Endothelial cell of umbilical vein (primary cell): ENCODE results near the gene FAM227B. TPM values are rescaled to one million over a fixed set of nuclear protein-coding genes. Genes with fewer than 3 reads are reported as not detected.

Source experiments
- BruUV-seq: library from RNA; stranded (reverse); fragments of 400-500 nt; replicated peaks from 2 replicates; lab custom pipeline; 2021; lab: Mats Ljungman, UMichigan
- CTCF ChIA-PET: fragments of 300-600, 350-600 bp; sonication (Branson Sonifier 250); formaldehyde crosslinking; loops from one replicate; lab custom pipeline; 2021; ENCODE audit warnings: antibody characterized with exemption, inconsistent platforms; lab: Charles Lee
- POLR2A ChIA-PET: fragments of 300-600, 350-600 bp; sonication (Branson Sonifier 250); formaldehyde crosslinking; loops from one replicate; lab custom pipeline; 2021; ENCODE audit warnings: antibody characterized with exemption, inconsistent platforms; lab: Charles Lee
- DNase-seq: peaks from one replicate; pipeline ENCODE4 v3.0.0-alpha.2; 2011; ENCODE audit warnings: low read depth, low spot score
- FAIRE-seq: peaks from 2 replicates; lab custom pipeline; 2011; peaks lifted over from hg19 to GRCh38; lab: Jason Lieb, UNC
- H2AFZ ChIP-seq: 2 replicates; pipeline ENCODE4 v1.6.0; 2012; ENCODE audit warnings: low read depth, low read length, control low read depth, inconsistent platforms
- H3K27ac ChIP-seq: 2 replicates; pipeline ENCODE4 v1.5.1; 2011; ENCODE audit warnings: low read depth, mild to moderate bottlenecking, control low read depth, low read length, moderate library complexity; ENCODE audit not compliant: insufficient read depth
- H3K27me3 ChIP-seq, 2 experiments: 2 replicates each; pipeline versions ENCODE4 v1.6.0 to v1.6.1; 2011; ENCODE audit warnings: low read length in 2 of 2, mixed read lengths in 1 of 2; ENCODE audit not compliant: control insufficient read depth in 2 of 2, insufficient read depth in 2 of 2
- H3K36me3 ChIP-seq, 2 experiments: 2 replicates in 1 of 2; 3 replicates in 1 of 2; pipeline ENCODE4 v1.5.1; 2011; ENCODE audit warnings: low read length in 2 of 2, mild to moderate bottlenecking in 1 of 2, moderate library complexity in 1 of 2; ENCODE audit not compliant: control insufficient read depth in 2 of 2, insufficient read depth in 2 of 2; ENCODE audit errors: extremely low read depth in 1 of 2
- H3K4me1 ChIP-seq: 3 replicates; pipeline ENCODE4 v1.5.1; 2011; ENCODE audit warnings: mild to moderate bottlenecking, low read length; ENCODE audit not compliant: control insufficient read depth, insufficient read depth; ENCODE audit errors: extremely low read depth
- H3K4me2 ChIP-seq: 2 replicates; pipeline ENCODE4 v1.6.1; 2011; ENCODE audit warnings: low read length, control low read depth, mixed read lengths; ENCODE audit not compliant: insufficient read depth
- H3K4me3 ChIP-seq, 3 experiments: fragments of 200-600 bp in 1 of 3; sonication (generic), shearing (Covaris generic) in 1 of 3; replicated peaks in 1 of 3; 2 replicates each; pipeline ENCODE4 v1.5.1; 2011 to 2016; ENCODE audit warnings: control low read depth in 3 of 3, low read length in 3 of 3, mild to moderate bottlenecking in 2 of 3, inconsistent platforms in 1 of 3, low read depth in 1 of 3, moderate library complexity in 1 of 3; ENCODE audit not compliant: insufficient read depth in 1 of 3
- H3K79me2 ChIP-seq: 2 replicates; pipeline ENCODE4 v1.6.0; 2012; ENCODE audit warnings: low read length, inconsistent platforms; ENCODE audit not compliant: control insufficient read depth, insufficient read depth
- H3K9ac ChIP-seq: replicated peaks from 2 replicates; pipeline ENCODE3; 2011; ENCODE audit warnings: low read length, control low read depth; ENCODE audit not compliant: insufficient read depth; ENCODE audit errors: extremely low read depth
- H3K9me1 ChIP-seq: replicated peaks from 3 replicates; pipeline ENCODE4 v1.6.0; 2011; ENCODE audit warnings: mild to moderate bottlenecking, low read length; ENCODE audit not compliant: control insufficient read depth, insufficient read depth; ENCODE audit errors: extremely low read depth
- H3K9me3 ChIP-seq: replicated peaks from 2 replicates; pipeline ENCODE4 v1.5.1; 2012; ENCODE audit warnings: low read length, inconsistent platforms; ENCODE audit not compliant: control insufficient read depth, insufficient read depth
- H4K20me1 ChIP-seq: replicated peaks from 2 replicates; pipeline ENCODE3; 2011; ENCODE audit warnings: mild to moderate bottlenecking, low read length; ENCODE audit not compliant: control insufficient read depth, insufficient read depth; ENCODE audit errors: extremely low read depth
- CTCF ChIP-seq, 2 donors: IDR thresholded peaks; 1 replicate in 1 of 2; 2 replicates in 1 of 2; pipeline ENCODE4 v1.5.1; 2011; ENCODE audit warnings: low read length in 2 of 2, mild to moderate bottlenecking in 2 of 2, moderate library complexity in 2 of 2, control low read depth in 1 of 2, inconsistent platforms in 1 of 2, low read depth in 1 of 2; ENCODE audit not compliant: insufficient read depth in 1 of 2; ENCODE audit errors: extremely low read depth in 1 of 2
- EZH2 ChIP-seq: IDR thresholded peaks from 2 replicates; pipeline ENCODE4 v1.6.1; 2012; ENCODE audit warnings: borderline replicate concordance, low read depth, mild to moderate bottlenecking, moderate library complexity, low read length, inconsistent platforms; ENCODE audit not compliant: severe bottlenecking
- FOS ChIP-seq: IDR thresholded peaks from 2 replicates; pipeline ENCODE4 v1.6.1; 2011; ENCODE audit warnings: mild to moderate bottlenecking, low read length, moderate library complexity, borderline replicate concordance; ENCODE audit not compliant: insufficient read depth
- GATA2 ChIP-seq: IDR thresholded peaks from 2 replicates; pipeline ENCODE4 v1.7.0; 2011; ENCODE audit warnings: low read depth, mild to moderate bottlenecking, moderate library complexity, mixed read lengths, low read length; ENCODE audit not compliant: insufficient read length, insufficient read depth
- JUN ChIP-seq: IDR thresholded peaks from 2 replicates; pipeline ENCODE4 v1.6.1; 2011; ENCODE audit warnings: borderline replicate concordance, low read depth; ENCODE audit not compliant: insufficient read length, insufficient read depth
- MAX ChIP-seq: IDR thresholded peaks from 2 replicates; pipeline ENCODE4 v1.6.1; 2011; ENCODE audit not compliant: insufficient read depth, insufficient read length
- MYC ChIP-seq: IDR thresholded peaks from one replicate; pipeline ENCODE4 v1.6.1; 2011; ENCODE audit warnings: mild to moderate bottlenecking, low read depth, low read length
- POLR2A ChIP-seq: IDR thresholded peaks from 2 replicates; pipeline ENCODE4 v1.6.1; 2012; ENCODE audit warnings: low read depth, mild to moderate bottlenecking, control low read depth, low read length
- POLR2AphosphoS5 ChIP-seq: IDR thresholded peaks from 2 replicates; pipeline ENCODE4 v1.6.1; 2012; ENCODE audit warnings: low read depth, mild to moderate bottlenecking, control low read depth, low read length, moderate library complexity; ENCODE audit not compliant: insufficient read depth
- dilution Hi-C: fragments of 300-500 bp; cut with MboI; formaldehyde crosslinking; loops from one replicate; pipeline ENCODE4 v1.15.0; 2019; ENCODE audit warnings: low sequenced_read_pairs; ENCODE audit not compliant: extremely low pct_ligation_motif_present
- intact Hi-C: fragments of 100-400 bp; cut with micrococcal nuclease; formaldehyde crosslinking; loops from one replicate; pipeline ENCODE4 v1.10.0; 2022
- polyA plus RNA-seq, 4 experiments: library from polyadenylated mRNA; depleted of rRNA in 3 of 4; stranded (reverse) in 3 of 4; unstranded in 1 of 4; fragments of >200 nt; gene quantifications; 2 replicates each; pipeline versions ENCODE4 v1.2.1 to v1.2.3, GENCODE V29; 2011 to 2012; ENCODE audit warnings: missing spikeins in 1 of 4
- total RNA-seq: library from RNA; stranded (reverse); gene quantifications from 2 replicates; pipeline ENCODE4 v1.2.3, GENCODE V29; 2021

The FAM227B gene
- total and polyA plus RNA-seq, 2 donors (not counting 3 experiments of a cell fraction or from before 2014, with no cell fraction given) = 1.5 to 1.8 TPM

GRCh38 chr15:49645277-49645676 lies 24.7 kb upstream of the FAM227B start:
- DNase-seq (no peak), FAIRE-seq (no peak)
- ChIA-PET POLR2A (no interaction called here), CTCF (no interaction called here)
- intact Hi-C loops (no loop called here), dilution Hi-C loops (no loop called here)
- Histone ChIP-seq H3K9me3 (no peaks in the 10 kb centered on the region), H3K9ac (no peak overlapping the region), H3K79me2 (no peaks in the 10 kb centered on the region), H3K4me2 (no peak overlapping the region), H3K9me1 (no peaks in the 10 kb centered on the region), H3K27me3 (no peaks in the 10 kb centered on the region), H3K36me3 (no peaks in the 10 kb centered on the region), H3K4me3 (no peak overlapping the region), H4K20me1 (peaks cover 2% of the 10 kb centered on the region), H3K27ac (no peak overlapping the region), H2AFZ (no peak overlapping the region), H3K4me1 (no peaks in the 10 kb centered on the region)
- no TSS peak for BruUV-seq
- TF ChIP-seq MAX (no peak), GATA2 (no peak), JUN (no peak), EZH2 (no peak), FOS (no peak), CTCF (IDR thresholded peaks at IDR 0.05; ENCODE audit: extremely low read depth in 1 of 2, insufficient read depth in 1 of 2, low read depth in 1 of 2, low read length in 2 of 2) (no peak), MYC (no peak), POLR2AphosphoS5 (no peak), POLR2A (no peak)
